ENCODE measurements around the gene OGFR. TPM values are rescaled to one million over a fixed set of nuclear protein-coding genes. Genes with fewer than 3 reads are reported as not detected.

OGFR gene
- polyA plus RNA-seq, 1 donor = 24.6 TPM

DNA sequence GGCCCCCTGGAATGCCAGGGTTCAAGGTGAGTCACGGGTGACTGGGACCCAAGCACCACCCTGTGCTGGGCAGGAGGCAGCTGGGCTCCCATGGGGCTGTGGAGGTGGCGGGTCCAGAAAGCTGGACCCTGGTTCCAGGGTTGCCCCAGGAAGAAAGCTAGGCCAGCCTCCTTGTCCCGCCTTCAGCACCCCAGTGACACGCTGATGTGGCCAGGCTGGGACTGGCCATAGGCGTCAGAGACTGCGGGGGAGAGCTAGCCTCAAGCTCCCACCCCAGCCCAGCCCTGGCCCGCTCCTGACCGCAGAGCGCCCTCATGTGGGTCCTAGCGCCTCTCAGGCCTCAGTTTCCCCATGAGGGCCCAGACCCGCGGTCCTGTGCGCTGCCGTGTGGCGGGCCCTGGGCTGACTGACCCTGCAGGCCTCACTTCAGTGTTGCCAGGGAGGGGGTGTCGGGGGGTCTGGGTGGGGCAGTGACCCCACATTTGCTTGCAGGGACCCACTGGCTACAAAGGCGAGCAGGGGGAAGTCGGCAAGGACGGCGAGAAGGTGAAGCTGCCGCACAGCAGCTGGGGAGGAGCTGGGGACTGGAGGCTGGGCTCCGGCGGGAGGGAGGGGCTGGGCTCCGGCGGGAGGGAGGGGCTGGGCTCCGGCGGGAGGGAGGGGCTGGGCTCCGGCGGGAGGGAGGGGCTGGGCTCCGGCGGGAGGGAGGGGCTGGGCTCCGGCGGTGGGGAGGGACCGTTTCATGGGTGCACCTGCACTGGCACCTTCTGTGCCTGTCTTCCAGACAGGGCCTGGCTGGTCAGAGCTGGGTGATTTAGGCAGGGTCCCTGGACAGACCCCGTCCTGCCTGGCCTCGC is 20.1 kb downstream of the OGFR start:
- no peak for DNase-seq

- no peak for DNase-seq
Observed at GRCh38 chr20:62825333-62825985, 20.8 kb downstream of the OGFR start.

DNA sequence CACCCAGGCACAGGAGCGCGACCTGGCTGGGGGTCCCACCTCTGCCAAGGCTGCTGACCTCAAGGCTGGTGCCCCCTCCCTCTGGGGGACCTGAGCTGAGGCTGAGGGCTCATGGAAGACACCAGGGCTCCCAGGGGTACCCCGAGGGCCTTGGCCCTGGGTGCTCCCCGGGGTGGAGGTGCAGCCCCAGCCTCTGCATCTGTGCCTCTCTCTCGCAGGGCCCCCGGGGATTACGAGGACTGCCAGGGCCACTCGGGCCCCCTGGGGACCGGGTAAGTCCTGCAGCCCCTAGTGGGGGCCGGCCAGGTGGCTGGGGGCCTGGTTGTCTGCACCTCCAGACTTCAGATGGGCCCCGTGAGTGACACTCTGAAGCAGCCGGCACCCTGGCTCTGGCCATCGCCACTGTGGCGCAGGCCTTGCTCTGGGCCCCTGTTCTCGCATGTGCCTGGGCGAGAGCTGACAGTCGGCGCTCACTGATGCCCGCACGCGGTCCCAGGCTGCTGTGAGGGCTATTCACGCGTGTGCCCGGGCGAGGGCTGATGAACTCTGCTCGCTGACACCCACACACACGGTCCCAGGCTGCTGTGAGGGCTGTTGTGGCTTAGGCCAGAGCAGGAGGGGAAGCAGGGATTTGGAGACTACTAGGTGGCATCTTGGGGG is 21.5 kb downstream of the OGFR start:
- no peak for DNase-seq

DNA sequence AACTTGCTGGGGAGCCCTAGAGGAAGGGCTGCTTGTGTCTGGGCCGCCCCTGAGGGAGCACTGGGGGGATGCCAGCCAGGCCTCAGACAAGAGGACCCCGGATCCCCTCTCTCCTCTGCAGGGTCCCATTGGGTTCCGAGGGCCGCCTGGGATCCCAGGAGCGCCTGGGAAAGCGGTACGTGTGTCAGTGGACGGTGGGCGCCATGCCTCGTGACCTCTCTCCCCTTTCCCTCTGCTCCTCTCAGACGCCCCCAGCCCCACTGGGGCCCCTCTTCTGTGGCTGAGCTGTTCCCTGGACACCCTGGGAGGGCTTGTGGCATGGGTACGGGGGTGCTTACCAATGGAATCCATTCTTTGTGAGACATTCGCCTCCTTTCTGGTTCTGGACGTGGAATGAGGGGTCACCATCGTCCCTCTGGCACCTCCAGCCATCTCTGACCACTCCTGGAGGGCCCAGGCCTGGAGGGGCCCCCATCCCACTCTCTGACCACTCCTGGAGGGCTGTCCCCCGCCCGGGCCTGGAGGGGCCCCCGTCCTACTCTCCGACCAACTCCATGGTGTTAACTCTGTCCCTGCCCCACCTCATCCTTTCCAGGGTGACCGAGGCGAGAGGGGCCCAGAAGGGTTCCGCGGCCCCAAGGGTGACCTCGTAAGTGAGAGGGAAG is 22.1 kb downstream of the OGFR start:
- no peak for DNase-seq

DNA sequence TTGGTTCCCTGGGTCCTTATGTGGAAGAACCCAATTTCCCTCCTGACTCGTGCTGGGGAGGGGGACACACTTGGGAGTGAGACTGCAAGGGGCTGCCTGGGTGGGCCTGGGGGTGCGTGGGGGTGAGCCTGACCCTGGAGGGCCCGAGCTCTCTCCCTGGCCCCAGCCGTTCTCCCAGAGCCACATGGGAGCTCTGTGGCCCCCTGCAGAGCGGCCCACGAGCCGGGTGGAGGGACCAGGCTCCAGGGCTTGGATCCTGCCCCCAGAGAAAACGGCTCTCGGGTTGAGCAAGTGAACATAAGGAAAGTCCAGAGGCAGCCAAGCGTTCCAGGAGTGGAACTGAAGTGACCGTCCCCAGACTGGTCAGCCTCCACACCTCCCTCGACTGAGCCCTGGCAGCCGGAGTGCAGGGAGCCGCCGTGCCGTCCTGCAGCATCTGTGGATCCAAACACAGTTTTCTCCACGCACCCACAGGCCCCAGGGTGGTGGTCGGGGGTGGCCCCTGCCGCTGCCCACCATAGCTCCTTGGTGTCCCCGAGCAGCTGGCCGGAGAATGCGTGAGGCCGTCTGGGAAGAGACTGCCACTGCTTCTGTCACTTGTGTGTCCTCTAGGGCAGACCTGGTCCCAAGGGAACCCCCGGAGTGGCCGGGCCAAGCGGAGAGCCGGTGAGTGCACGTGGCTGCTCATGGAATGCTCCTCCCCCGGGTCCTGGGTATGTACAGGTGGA is 22.8 kb downstream of the OGFR start:
- no peak for DNase-seq

DNA sequence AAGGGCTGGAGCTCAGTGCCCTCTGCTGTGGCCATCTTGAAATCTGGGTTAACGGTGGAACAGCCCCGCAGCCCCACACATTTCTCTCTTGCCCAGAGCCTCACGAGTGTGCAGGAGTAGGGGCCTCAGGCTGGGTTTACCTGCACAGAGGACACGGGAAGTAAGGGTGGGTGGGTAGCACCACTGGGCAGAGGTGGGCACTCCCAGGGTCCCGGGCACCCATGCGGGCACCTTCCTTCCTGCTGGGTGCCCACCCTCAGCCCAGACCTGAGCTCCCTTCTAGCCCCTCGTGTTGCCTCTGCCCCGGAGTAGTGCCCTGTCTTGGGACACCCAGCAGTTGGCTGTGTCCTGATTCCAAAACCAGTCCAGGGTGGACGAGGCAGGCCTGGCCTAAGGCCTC is 23.4 kb downstream of the OGFR start:
- DNase-seq = no peak

DNA sequence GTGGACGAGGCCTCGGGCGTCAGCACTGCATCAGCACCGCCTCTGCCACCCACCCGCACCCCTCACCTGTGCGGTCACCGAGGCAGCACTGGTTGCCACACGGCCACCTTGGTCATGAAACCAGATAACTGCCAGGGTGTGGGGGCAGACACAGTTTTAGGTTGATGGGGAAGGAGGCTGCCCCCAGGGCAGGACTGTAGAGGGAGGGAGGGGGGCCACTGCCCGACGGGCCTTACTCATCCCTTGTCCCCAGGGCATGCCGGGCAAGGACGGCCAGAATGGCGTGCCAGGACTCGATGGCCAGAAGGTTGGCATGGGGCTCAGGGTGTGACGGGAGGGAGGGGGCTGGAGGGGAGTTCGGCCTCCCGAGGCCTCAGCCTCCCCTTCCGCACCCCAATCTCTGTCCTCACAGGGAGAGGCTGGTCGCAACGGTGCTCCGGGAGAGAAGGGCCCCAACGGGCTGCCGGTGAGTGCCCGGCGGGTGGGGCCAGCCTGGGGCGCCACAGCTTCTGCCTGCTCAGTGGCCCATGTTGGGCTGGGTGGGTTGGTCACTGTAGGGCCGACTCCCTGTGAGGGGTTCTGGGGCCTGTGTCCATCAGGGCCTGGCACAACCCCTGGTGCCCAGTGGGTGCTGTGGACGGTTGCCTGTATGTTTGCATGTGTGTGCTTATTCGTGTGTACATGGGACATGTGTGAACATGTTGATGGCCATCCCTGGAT is 24.0 kb downstream of the OGFR start:
- DNase-seq = no peak

DNA sequence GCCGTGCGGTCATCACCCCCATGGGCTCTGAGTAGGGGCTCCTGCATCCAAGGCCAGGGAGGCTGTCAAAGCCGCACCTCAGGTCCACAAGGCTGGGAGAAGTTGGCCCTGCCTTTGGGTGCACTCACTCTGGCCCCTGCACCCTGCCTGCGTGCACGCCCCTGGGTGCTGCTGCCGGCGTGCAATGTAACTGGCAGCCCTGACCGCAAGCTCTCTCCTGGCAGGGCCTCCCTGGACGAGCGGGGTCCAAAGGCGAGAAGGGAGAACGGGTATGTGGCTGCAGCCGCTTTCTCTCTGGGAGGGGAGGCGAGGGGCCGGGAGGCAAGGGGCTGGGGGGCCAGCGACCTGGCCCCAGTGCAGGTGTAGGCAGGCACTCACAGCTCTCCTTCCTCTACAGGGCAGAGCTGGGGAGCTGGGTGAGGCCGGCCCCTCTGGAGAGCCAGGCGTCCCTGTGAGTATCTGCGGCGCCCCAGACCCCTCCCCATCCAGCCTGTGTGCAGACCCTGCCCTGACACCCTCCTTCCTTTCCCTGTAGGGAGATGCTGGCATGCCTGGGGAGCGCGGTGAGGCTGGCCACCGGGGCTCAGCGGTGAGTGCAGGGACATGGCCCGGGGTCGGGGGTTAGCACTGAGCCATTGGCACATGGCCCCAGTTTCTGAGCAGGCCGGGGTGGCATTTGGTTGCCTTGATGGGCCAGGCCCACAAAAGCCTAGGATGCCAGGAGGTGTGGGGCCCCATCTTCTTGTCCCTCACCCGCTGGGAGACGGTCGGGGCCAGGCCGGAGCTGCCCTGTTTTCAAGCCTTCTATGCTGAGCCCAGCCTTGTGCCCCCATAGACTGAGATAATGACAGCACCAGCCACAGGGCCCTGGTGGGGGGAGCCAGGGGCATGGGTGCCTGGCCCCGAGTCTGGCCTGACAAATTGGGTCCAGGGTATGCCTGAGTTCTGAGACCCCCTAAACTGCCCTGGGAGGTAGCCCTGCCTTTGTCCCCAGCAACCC is 24.9 kb downstream of the OGFR start:
- DNase-seq = no peak

DNA sequence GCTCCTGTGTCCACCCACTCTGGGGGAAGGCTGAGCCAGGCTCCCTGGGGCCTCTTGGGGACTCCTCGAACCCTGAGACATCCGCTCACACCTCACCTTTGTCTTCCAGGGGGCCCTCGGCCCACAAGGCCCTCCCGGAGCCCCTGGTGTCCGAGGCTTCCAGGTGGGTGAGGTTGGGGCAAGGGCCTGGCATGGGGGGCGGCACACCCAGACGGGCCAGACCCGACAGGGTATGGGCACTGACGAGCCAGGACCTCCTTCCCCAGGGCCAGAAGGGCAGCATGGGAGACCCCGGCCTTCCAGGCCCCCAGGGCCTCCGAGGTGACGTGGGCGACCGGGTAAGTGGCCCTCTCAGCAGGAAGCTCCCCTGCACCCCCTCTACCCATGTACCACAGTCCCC is 25.6 kb downstream of the OGFR start:
- no peak for DNase-seq

GRCh38 chr20:62830821-62831220 is 26.2 kb downstream of the OGFR start:
- DNase-seq = no peak

GRCh38 chr20:62831361-62831788 is 26.7 kb downstream of the OGFR start:
- no peak for DNase-seq

DNA sequence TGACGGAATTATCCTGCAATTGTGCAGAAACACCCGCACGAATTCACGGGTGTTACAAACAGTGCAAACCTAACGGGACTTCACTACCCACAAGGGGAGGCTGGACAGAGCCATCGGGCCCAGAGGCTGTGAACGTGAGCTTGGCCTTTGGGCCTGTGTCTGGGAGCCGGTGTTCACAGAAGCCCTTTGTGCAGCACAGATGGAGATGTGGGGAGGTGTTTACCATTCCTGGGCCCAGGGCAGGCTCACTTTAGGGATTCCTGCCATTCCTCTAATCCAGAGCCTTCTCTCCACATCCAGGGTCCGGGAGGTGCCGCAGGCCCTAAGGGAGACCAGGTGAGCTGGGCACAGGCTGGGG is 27.2 kb downstream of the OGFR start:
- DNase-seq = no peak

- no peak for DNase-seq
Observed at GRCh38 chr20:62832212-62832922, 27.7 kb downstream of the OGFR start.

DNA sequence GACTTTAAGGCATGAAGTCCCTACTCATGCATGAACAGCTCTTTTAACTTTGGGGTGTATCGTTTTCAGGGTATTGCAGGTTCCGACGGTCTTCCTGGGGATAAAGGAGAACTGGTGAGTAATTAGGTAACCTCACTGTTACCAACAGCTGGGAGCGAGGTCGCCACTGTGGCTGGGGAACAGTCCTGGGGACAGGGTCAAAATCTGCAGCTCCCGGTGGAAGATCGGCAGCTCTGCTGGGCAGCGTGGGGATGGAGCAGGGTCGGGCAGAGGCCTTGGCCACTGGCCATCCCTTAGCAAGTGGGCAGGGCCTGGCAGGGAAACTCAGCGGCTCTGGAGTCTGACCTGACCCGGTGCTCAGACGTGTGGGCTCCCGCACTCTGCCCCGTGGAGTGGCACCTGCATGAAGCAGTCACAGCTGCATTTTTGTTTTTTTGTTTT is 28.3 kb downstream of the OGFR start:
- DNase-seq = no peak

DNA sequence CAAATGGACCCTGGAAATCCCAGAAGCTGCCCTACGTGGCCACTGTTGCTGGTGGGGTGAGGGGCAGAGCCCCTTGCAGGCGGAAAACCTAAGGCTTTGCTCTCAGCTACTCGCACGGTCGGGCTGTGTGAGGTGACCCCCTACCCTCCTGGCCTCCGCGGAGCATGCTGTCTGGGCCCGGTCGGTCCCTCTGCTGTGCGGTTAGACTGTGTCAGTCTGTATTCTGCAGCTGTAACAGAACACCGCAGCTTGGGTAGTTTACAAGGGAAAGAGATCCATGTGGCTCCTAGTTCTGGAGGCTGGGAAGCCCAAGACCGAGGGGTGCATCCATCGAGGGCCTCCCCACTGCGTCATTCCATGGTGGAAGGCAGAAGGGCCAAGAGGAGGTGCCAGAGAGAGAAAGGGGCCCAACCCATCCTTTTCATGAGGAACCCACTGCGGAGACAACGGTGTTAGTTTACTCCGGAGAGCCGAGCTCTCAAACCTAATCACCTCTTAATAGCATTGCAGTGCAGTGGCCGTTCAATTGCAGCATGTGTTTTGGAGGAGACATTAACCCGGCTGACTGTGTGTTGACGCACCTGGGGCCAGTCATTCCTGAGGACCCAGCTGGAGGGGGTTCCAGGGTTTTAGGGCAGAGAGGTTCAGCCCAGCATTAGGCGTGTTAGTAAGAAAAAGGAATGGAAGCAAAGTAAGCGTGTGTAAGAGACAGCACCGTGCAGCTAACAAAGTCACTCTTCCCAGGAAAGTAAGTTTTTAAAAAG is 30.5 kb downstream of the OGFR start:
- DNase-seq = no peak

DNA sequence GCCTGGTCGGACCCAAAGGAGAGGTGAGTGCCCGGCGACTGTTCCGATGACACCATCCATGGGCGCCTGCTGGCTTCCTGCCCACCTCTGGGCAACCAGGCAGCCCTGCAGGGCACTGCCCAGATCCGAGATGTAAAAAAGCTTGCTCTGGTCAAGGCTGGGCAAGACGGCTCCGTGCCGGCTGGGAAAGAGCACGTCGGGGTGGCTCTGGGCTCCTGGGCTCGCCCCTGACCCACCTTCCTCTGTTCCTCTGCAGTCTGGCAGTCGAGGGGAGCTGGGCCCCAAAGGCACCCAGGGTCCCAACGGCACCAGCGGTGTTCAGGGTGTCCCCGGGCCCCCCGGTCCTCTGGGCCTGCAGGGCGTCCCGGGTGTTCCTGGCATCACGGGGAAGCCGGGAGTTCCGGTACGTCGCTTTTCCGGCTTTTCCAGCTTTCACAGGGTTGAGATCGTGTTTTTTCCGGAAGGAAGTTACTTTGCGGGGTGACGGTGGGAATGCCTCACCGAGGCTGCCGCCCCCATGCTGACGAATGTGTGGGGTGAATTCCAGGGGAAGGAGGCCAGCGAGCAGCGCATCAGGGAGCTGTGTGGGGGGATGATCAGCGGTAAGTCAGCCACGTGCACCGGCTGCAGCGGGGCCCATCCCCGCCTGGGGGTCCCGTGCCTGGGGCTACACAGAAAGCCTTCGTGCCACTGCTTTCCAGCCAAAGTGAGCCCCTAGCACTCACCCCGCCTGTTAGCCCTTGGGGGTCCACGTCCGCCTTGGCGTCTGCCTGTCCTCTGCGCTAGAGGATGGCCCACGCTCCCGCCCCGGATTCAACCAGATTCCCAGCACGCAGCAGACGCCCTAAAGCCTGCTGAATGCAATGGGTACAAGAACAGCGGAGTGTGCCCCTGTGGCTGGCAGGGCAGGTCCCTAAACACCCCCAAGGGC is 31.6 kb downstream of the OGFR start:
- DNase-seq = no peak

GRCh38 chr20:62836967-62837490 is 32.4 kb downstream of the OGFR start:
- DNase-seq = no peak

All from left kidney (tissue), 2 donors.